Caco-2 (cell line): ENCODE measurements around the gene MAP3K7. TPM values are rescaled to one million over a fixed set of nuclear protein-coding genes. Genes with fewer than 3 reads are reported as not detected.

Experiments used
- BruUV-seq: library from RNA; stranded (reverse); fragments of 400-500 nt; replicated peaks from 2 replicates; lab custom pipeline; 2021; lab: Mats Ljungman, UMichigan
- CTCF ChIA-PET: fragments of 300-600 bp; sonication (Branson Sonifier 250); formaldehyde crosslinking; loops from one replicate; lab custom pipeline; 2022; ENCODE audit warnings: antibody characterized with exemption; lab: Charles Lee
- POLR2A ChIA-PET: fragments of 300-600 bp; sonication (Branson Sonifier 250); formaldehyde crosslinking; loops from one replicate; lab custom pipeline; 2022; ENCODE audit warnings: antibody characterized with exemption; lab: Charles Lee
- DNase-seq, 2 experiments: peaks; one replicate each; pipeline versions ENCODE4 v3.0.0 to v3.0.0-alpha.2; 2020 to 2022
- H3K27me3 ChIP-seq: replicated peaks from 2 replicates; pipeline ENCODE4 v1.6.0; 2011; ENCODE audit warnings: low read length; ENCODE audit not compliant: control insufficient read depth, insufficient read depth
- H3K36me3 ChIP-seq: 2 replicates; pipeline ENCODE4 v1.5.1; 2011; ENCODE audit warnings: low read length; ENCODE audit not compliant: control insufficient read depth, insufficient read depth
- H3K4me1 ChIP-seq: fragments of 250-450 bp; sonication (Bioruptor Pico); 2 replicates; pipeline ENCODE4 v1.5.1; 2020; ENCODE audit warnings: mild to moderate bottlenecking
- H3K4me3 ChIP-seq: 2 replicates; pipeline ENCODE4 v1.5.1; 2011; ENCODE audit warnings: low read depth, mild to moderate bottlenecking, control low read depth, low read length
- H3K9me3 ChIP-seq: fragments of 250-450 bp; sonication (Bioruptor Pico); 2 replicates; pipeline ENCODE4 v1.5.1; 2020; ENCODE audit warnings: mild to moderate bottlenecking, moderate library complexity
- H3K27ac Mint-ChIP-seq: one replicate; pipeline ENCODE4 v1.8.0; 2022; ENCODE audit warnings: mixed read lengths; ENCODE audit not compliant: unreplicated experiment
- H3K27me3 Mint-ChIP-seq: one replicate; pipeline ENCODE4 v1.8.0; 2022; ENCODE audit warnings: mixed read lengths; ENCODE audit not compliant: insufficient read depth, unreplicated experiment
- H3K36me3 Mint-ChIP-seq: one replicate; pipeline ENCODE4 v1.8.0; 2022; ENCODE audit warnings: mild to moderate bottlenecking, mixed read lengths; ENCODE audit not compliant: insufficient read depth, unreplicated experiment
- H3K4me1 Mint-ChIP-seq: one replicate; pipeline ENCODE4 v1.8.0; 2022; ENCODE audit warnings: low read depth, mixed read lengths; ENCODE audit not compliant: unreplicated experiment
- H3K4me3 Mint-ChIP-seq: one replicate; pipeline ENCODE4 v1.8.0; 2022; ENCODE audit warnings: mild to moderate bottlenecking, moderate library complexity, mixed read lengths; ENCODE audit not compliant: unreplicated experiment
- H3K9me3 Mint-ChIP-seq: one replicate; pipeline ENCODE4 v1.8.0; 2022; ENCODE audit warnings: mixed read lengths; ENCODE audit not compliant: unreplicated experiment
- intact Hi-C: fragments of 100-400 bp; cut with micrococcal nuclease; formaldehyde crosslinking; loops from one replicate; pipeline ENCODE4 v1.10.0; 2022; ENCODE audit not compliant: unreplicated experiment
- total RNA-seq: library from RNA; stranded (reverse); gene quantifications from 2 replicates; pipeline ENCODE4 v1.2.3, GENCODE V29; 2022
- TF ChIP-seq, protein P1 (sequence below), 2 experiments: fragments of 200-600 bp in 1 of 2; IDR thresholded peaks; 1 replicate in 1 of 2; 2 replicates in 1 of 2; pipeline versions ENCODE4 v1.5.1 to v1.8.0; 2011 to 2022; ENCODE audit warnings: antibody characterized with exemption in 1 of 2, control low read depth in 1 of 2, inconsistent platforms in 1 of 2, low read depth in 1 of 2, low read length in 1 of 2, mild to moderate bottlenecking in 1 of 2, moderate library complexity in 1 of 2; ENCODE audit not compliant: insufficient read depth in 1 of 2, severe bottlenecking in 1 of 2, unreplicated experiment in 1 of 2

Gene MAP3K7
- total RNA-seq, 1 experiment from 2014 or later = 27.7 TPM

DNA sequence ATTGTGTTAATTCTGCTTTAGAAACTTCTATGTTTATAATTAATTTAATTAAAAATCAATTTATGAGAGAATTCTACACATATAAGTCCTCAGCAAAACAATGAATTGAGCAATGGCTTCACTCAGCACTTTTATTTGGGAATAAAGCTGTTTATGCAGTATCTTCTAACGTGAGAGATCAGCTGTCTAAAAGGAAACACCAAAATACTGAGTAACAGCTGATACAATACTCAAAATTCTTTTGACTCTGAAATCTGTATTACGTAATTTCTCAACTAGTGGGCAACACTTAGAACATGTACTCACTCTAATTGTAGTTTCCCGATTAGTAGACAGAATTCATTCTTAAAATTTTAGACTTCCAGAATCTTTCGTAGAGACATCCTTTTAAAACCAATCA lies 49.8 kb downstream of the MAP3K7 start:
- H3K27me3 ChIP-seq = no peaks in the 10 kb centered on the region
- intact Hi-C loops = no loop called here
- H3K27me3 Mint-ChIP-seq = no peaks in the 10 kb centered on the region
- H3K4me3 ChIP-seq = no peak overlapping the region
- no peaks in the 10 kb centered on the region for H3K9me3 Mint-ChIP-seq
- TF ChIP-seq, protein P1, sequence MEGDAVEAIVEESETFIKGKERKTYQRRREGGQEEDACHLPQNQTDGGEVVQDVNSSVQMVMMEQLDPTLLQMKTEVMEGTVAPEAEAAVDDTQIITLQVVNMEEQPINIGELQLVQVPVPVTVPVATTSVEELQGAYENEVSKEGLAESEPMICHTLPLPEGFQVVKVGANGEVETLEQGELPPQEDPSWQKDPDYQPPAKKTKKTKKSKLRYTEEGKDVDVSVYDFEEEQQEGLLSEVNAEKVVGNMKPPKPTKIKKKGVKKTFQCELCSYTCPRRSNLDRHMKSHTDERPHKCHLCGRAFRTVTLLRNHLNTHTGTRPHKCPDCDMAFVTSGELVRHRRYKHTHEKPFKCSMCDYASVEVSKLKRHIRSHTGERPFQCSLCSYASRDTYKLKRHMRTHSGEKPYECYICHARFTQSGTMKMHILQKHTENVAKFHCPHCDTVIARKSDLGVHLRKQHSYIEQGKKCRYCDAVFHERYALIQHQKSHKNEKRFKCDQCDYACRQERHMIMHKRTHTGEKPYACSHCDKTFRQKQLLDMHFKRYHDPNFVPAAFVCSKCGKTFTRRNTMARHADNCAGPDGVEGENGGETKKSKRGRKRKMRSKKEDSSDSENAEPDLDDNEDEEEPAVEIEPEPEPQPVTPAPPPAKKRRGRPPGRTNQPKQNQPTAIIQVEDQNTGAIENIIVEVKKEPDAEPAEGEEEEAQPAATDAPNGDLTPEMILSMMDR (IDR thresholded peaks at IDR 0.05; ENCODE audit: insufficient read depth in 1 of 2, low read depth in 1 of 2, low read length in 1 of 2, severe bottlenecking in 1 of 2, unreplicated experiment in 1 of 2) = no peak
- no peak overlapping the region for H3K27ac Mint-ChIP-seq
- H3K36me3 Mint-ChIP-seq = peaks cover 17% of the 10 kb centered on the region
- no peaks in the 10 kb centered on the region for H3K4me1 ChIP-seq
- BruUV-seq = no TSS peak
- CTCF ChIA-PET = no interaction called here
- DNase-seq = no peak
- POLR2A ChIA-PET = no interaction called here
- H3K4me1 Mint-ChIP-seq = no peaks in the 10 kb centered on the region
- H3K4me3 Mint-ChIP-seq = no peak overlapping the region
- no peaks in the 10 kb centered on the region; the same call in 1 of the 2 replicates for H3K36me3 ChIP-seq
- H3K9me3 ChIP-seq = no peaks in the 10 kb centered on the region

DNA sequence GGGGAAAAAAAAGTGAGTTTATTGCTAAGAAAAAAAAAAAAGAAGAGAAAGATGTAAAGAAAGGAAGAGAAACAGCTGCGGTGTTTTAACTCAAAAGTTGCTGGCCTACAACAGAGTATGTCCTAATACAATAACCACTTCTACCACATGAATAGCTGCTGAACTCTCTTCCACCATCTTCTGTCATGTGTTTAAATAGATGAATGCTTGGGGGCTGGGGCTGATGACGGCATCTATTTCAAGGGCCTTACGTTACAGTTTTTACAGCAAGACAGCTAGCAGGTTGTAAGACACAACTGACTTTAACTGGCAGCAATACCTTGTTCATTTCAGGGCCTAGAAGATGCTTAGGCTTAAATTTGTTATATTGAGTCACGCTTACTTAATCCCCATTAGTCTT lies 50.4 kb downstream of the MAP3K7 start:
- no peak overlapping the region for H3K27ac Mint-ChIP-seq

DNA sequence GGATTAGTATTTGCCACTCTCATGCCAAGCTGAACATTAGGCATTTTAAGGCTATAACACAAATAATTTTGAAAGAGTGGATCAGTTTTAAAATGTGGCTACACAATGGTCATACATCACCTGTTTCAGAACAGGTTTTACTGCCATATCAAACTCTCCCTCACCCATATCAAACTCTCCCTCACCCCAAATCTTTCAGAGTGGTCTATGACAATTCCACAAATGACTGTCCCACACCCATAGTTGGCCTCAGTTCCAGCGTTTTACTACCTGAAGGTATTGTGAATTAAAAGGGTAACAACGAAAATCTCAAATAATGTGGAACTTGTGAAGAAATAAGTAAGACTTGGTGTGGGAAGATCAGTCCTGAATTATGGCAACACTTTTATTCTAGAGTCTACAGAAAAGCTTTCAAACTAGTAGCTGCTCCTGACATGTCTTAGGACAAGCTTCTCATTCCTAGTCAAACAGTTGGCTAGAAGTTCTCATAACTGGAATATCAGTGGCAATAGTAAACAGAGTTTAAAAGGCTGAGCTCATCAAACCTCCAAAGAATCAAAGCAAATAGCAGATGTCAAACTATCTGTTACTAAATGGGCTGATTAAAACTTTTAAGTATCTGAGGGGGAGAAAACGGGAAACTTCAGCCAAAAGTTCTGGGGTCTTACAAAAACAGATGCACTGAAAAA lies 52.4 kb downstream of the MAP3K7 start:
- H3K4me1 Mint-ChIP-seq = no peaks in the 10 kb centered on the region
- no peaks in the 10 kb centered on the region for H3K4me1 ChIP-seq
- TF ChIP-seq, protein P1 (IDR thresholded peaks at IDR 0.05; ENCODE audit: insufficient read depth in 1 of 2, low read depth in 1 of 2, low read length in 1 of 2, severe bottlenecking in 1 of 2, unreplicated experiment in 1 of 2) = no peak
- no peaks in the 10 kb centered on the region for H3K9me3 ChIP-seq
- H3K36me3 ChIP-seq = no peaks in the 10 kb centered on the region; the same call in 1 of the 2 replicates
- H3K4me3 Mint-ChIP-seq = no peak overlapping the region
- no peaks in the 10 kb centered on the region for H3K27me3 Mint-ChIP-seq
- no peaks in the 10 kb centered on the region for H3K27me3 ChIP-seq
- intact Hi-C loops = no loop called here
- BruUV-seq = no TSS peak
- no peaks in the 10 kb centered on the region for H3K9me3 Mint-ChIP-seq
- CTCF ChIA-PET = no interaction called here
- H3K27ac Mint-ChIP-seq = no peak overlapping the region
- POLR2A ChIA-PET = no interaction called here
- no peak overlapping the region for H3K4me3 ChIP-seq
- peaks cover 13% of the 10 kb centered on the region for H3K36me3 Mint-ChIP-seq
- no peak for DNase-seq

More for the DNA sequence above, 50.4 kb downstream of the MAP3K7 start:
- Mint-ChIP-seq H3K9me3 (no peaks in the 10 kb centered on the region), H3K4me1 (no peaks in the 10 kb centered on the region), H3K36me3 (peaks cover 17% of the 10 kb centered on the region), H3K4me3 (no peak overlapping the region), H3K27me3 (no peaks in the 10 kb centered on the region)
- no peak for DNase-seq
- Histone ChIP-seq H3K9me3 (no peaks in the 10 kb centered on the region), H3K27me3 (no peaks in the 10 kb centered on the region), H3K36me3 (no peaks in the 10 kb centered on the region; the same call in 1 of the 2 replicates), H3K4me3 (no peak overlapping the region), H3K4me1 (no peaks in the 10 kb centered on the region)
- ChIA-PET POLR2A (no interaction called here), CTCF (no interaction called here)
- intact Hi-C loops = no loop called here
- no TSS peak for BruUV-seq
- TF ChIP-seq, protein P1 (IDR thresholded peaks at IDR 0.05; ENCODE audit: insufficient read depth in 1 of 2, low read depth in 1 of 2, low read length in 1 of 2, severe bottlenecking in 1 of 2, unreplicated experiment in 1 of 2) = no peak
